Cardiac fibroblast (primary cell): ENCODE data around the gene GDPD5.

Source experiments
- DNase-seq, 2 donors: peaks; one replicate each; pipeline versions ENCODE4 v3.0.0 to v3.0.0-alpha.2; 2010; ENCODE audit warnings: low read depth in 2 of 2
- H3K4me3 ChIP-seq, 2 donors: replicated peaks in 1 of 2; 1 replicate in 1 of 2; 2 replicates in 1 of 2; pipeline ENCODE4 v1.5.1; 2011; ENCODE audit warnings: low read depth in 2 of 2, low read length in 2 of 2, mild to moderate bottlenecking in 2 of 2, moderate library complexity in 1 of 2
- CTCF ChIP-seq: IDR thresholded peaks from one replicate; pipeline ENCODE4 v1.5.1; 2011; ENCODE audit warnings: low read depth, mild to moderate bottlenecking, low read length, inconsistent platforms

The GDPD5 gene

GRCh38 chr11:75549370-75549958, 23.7 kb upstream of the GDPD5 start:
- TF ChIP-seq CTCF: no peak
- DNase-seq: no peak
- no peak overlapping the region for H3K4me3 ChIP-seq

- no peak for TF ChIP-seq CTCF
- DNase-seq: no peak
Measured at GRCh38 chr11:75548595-75549272, 23.0 kb upstream of the GDPD5 start.

GRCh38 chr11:75547617-75548058, 21.9 kb upstream of the GDPD5 start:
- peak; percentile 73 to 79 for DNase-seq
- no peak overlapping the region for H3K4me3 ChIP-seq
- TF ChIP-seq CTCF: peak; percentile 81

More at GRCh38 chr11:75548595-75549272, 23.0 kb upstream of the GDPD5 start:
- H3K4me3 ChIP-seq: no peak overlapping the region

- H3K4me3 ChIP-seq: no peak overlapping the region
- no peak for TF ChIP-seq CTCF
- no peak for DNase-seq
Measured at GRCh38 chr11:75547177-75547576, 21.4 kb upstream of the GDPD5 start.

- H3K4me3 ChIP-seq: no peak overlapping the region
- TF ChIP-seq CTCF: no peak
- DNase-seq: no peak
Measured at GRCh38 chr11:75543806-75544205, 18.1 kb upstream of the GDPD5 start.

- no peak overlapping the region for H3K4me3 ChIP-seq
- TF ChIP-seq CTCF: no peak
- DNase-seq: no peak
Measured at GRCh38 chr11:75542088-75542438, 16.3 kb upstream of the GDPD5 start.
